Natural killer cell treated with Interleukin-12 subunit alpha and Interleukin-12 subunit beta and Interleukin-15 and Interleukin-18, amount 100 ng/mL, for 72 hours (primary cell): ENCODE measurements around the gene KRT79. TPM values are rescaled to one million over a fixed set of nuclear protein-coding genes. Genes with fewer than 3 reads are reported as not detected.
A peak's percentile ranks its signal among the peaks of the same experiment; 100 is the strongest.
"Not testable (repeated sequence)": the region's sequence is repeated elsewhere in the genome, so short reads cannot be mapped to it uniquely, and the experiment has no call there.

ENCODE experiments used
- ATAC-seq, 2 donors: fragments of 150-1000 bp; cut with Tn5 transposase in 1 of 2; sonication (Bioruptor Pico), chemical (Tn5 transposase) in 1 of 2; 2 replicates each; pipeline ENCODE4 v1.10.0; 2021
- DNase-seq: peaks from one replicate; pipeline ENCODE4 v3.0.0; 2022; ENCODE audit warnings: low spot score
- H3K27ac Mint-ChIP-seq, 2 donors: 1 replicate in 1 of 2; 2 replicates in 1 of 2; pipeline ENCODE4 v1.8.0; 2022; ENCODE audit warnings: mixed read lengths in 2 of 2, mild to moderate bottlenecking in 1 of 2, moderate library complexity in 1 of 2
- H3K27me3 Mint-ChIP-seq, 2 donors: 1 replicate in 1 of 2; 2 replicates in 1 of 2; pipeline ENCODE4 v1.8.0; 2022; ENCODE audit warnings: mixed read lengths in 2 of 2
- H3K36me3 Mint-ChIP-seq: one replicate; pipeline ENCODE4 v1.8.0; 2022; ENCODE audit warnings: mixed read lengths
- H3K4me1 Mint-ChIP-seq, 2 donors: 1 replicate in 1 of 2; 2 replicates in 1 of 2; pipeline ENCODE4 v1.8.0; 2022; ENCODE audit warnings: low read depth in 2 of 2, mixed read lengths in 2 of 2, mild to moderate bottlenecking in 1 of 2
- H3K4me3 Mint-ChIP-seq: one replicate; pipeline ENCODE4 v1.8.0; 2022; ENCODE audit warnings: mixed read lengths
- H3K9me3 Mint-ChIP-seq: 2 replicates; pipeline ENCODE4 v1.8.0; 2022; ENCODE audit warnings: mixed read lengths
- total RNA-seq, 2 donors: library from RNA; stranded (reverse); gene quantifications; one replicate each; pipeline ENCODE4 v1.2.3, GENCODE V29; 2022

KRT79 gene
- total RNA-seq, 2 donors from 2014 or later, result not detected

- Mint-ChIP-seq H3K9me3 (no peaks in the 10 kb centered on the region), H3K36me3 (no peaks in the 10 kb centered on the region), H3K4me1 (peaks cover 0 to 3% of the 10 kb centered on the region in 2 donors), H3K4me3 (no peak within 1 kb of the TSS), H3K27ac (no peak within 1 kb of the TSS), H3K27me3 (peaks cover 8 to 10% of the 10 kb centered on the region in 2 donors)
- DNase-seq (no peak), ATAC-seq (no peak)
Observed at GRCh38 chr12:52795694-52796428, 38.2 kb downstream of the KRT79 start, which contains the start of gene KRT3. Gene KRT3, minus strand, starts transcription at chr12:52796117. Its CDS starts 75 bp downstream, at chr12:52796042.

GRCh38 chr12:52795332-52795674 lies 38.8 kb downstream of the KRT79 start:
- ATAC-seq, H3K27ac Mint-ChIP-seq, H3K4me1 Mint-ChIP-seq, DNase-seq, H3K36me3 Mint-ChIP-seq, H3K9me3 Mint-ChIP-seq, H3K4me3 Mint-ChIP-seq: not testable (repeated sequence)
- peaks cover 13 to 15% of the 10 kb centered on the region in 2 donors for H3K27me3 Mint-ChIP-seq

GRCh38 chr12:52794479-52795331 lies 39.4 kb downstream of the KRT79 start:
- ATAC-seq (no peak), DNase-seq (no peak)
- Mint-ChIP-seq H3K27me3 (peaks cover 14 to 19% of the 10 kb centered on the region in 2 donors), H3K4me1 (peaks cover 0 to 11% of the 10 kb centered on the region in 2 donors), H3K4me3 (no peak overlapping the region), H3K27ac (no peak overlapping the region), H3K36me3 (no peaks in the 10 kb centered on the region), H3K9me3 (no peaks in the 10 kb centered on the region)

GRCh38 chr12:52792185-52793029 lies 41.7 kb downstream of the KRT79 start:
- Mint-ChIP-seq H3K36me3 (no peaks in the 10 kb centered on the region), H3K27me3 (peaks cover 34 to 36% of the 10 kb centered on the region in 2 donors), H3K9me3 (no peaks in the 10 kb centered on the region), H3K27ac (no peak overlapping the region), H3K4me1 (peaks cover 0 to 23% of the 10 kb centered on the region in 2 donors), H3K4me3 (no peak overlapping the region)
- DNase-seq (no peak), ATAC-seq (no peak)

GRCh38 chr12:52791271-52792184 lies 42.6 kb downstream of the KRT79 start:
- no peak overlapping the region for H3K27ac Mint-ChIP-seq
- H3K4me1 Mint-ChIP-seq, result peaks cover 0 to 23% of the 10 kb centered on the region in 2 donors

GRCh38 chr12:52790427-52791270 lies 43.5 kb downstream of the KRT79 start:
- H3K36me3 Mint-ChIP-seq, result no peaks in the 10 kb centered on the region
- DNase-seq (no peak), ATAC-seq (no peak)
- peaks cover 36 to 37% of the 10 kb centered on the region in 2 donors for H3K27me3 Mint-ChIP-seq
- H3K4me1 Mint-ChIP-seq, result peaks cover 0 to 23% of the 10 kb centered on the region in 2 donors
- no peak overlapping the region for H3K27ac Mint-ChIP-seq
- no peaks in the 10 kb centered on the region for H3K9me3 Mint-ChIP-seq
- H3K4me3 Mint-ChIP-seq, result no peak overlapping the region

More at GRCh38 chr12:52791271-52792184, 42.6 kb downstream of the KRT79 start:
- DNase-seq (no peak), ATAC-seq (no peak)
- no peaks in the 10 kb centered on the region for H3K9me3 Mint-ChIP-seq
- H3K36me3 Mint-ChIP-seq, result no peaks in the 10 kb centered on the region
- H3K27me3 Mint-ChIP-seq, result peaks cover 34 to 36% of the 10 kb centered on the region in 2 donors
- H3K4me3 Mint-ChIP-seq, result no peak overlapping the region

GRCh38 chr12:52789637-52790426 lies 44.3 kb downstream of the KRT79 start:
- peaks cover 0 to 23% of the 10 kb centered on the region in 2 donors for H3K4me1 Mint-ChIP-seq
- H3K9me3 Mint-ChIP-seq, result no peaks in the 10 kb centered on the region
- H3K4me3 Mint-ChIP-seq, result no peak overlapping the region
- H3K27me3 Mint-ChIP-seq, result peaks cover 42 to 45% of the 10 kb centered on the region in 2 donors
- DNase-seq (no peak), ATAC-seq (peak in 1 of 2 donors; percentile 35)
- no peak overlapping the region for H3K27ac Mint-ChIP-seq
- H3K36me3 Mint-ChIP-seq, result no peaks in the 10 kb centered on the region

- Mint-ChIP-seq H3K4me1 (peaks cover 0 to 23% of the 10 kb centered on the region in 2 donors), H3K9me3 (no peaks in the 10 kb centered on the region), H3K4me3 (no peak overlapping the region), H3K27me3 (peaks cover 40 to 51% of the 10 kb centered on the region in 2 donors), H3K27ac (no peak overlapping the region), H3K36me3 (no peaks in the 10 kb centered on the region)
- no peak for DNase-seq
- no peak for ATAC-seq
Observed at GRCh38 chr12:52788876-52789636, 45.1 kb downstream of the KRT79 start.

- ATAC-seq (no peak), DNase-seq (no peak)
- Mint-ChIP-seq H3K27ac (no peak overlapping the region), H3K27me3 (peaks cover 43 to 58% of the 10 kb centered on the region in 2 donors), H3K4me1 (peaks cover 3 to 23% of the 10 kb centered on the region in 2 donors), H3K4me3 (no peak overlapping the region), H3K36me3 (no peaks in the 10 kb centered on the region), H3K9me3 (no peaks in the 10 kb centered on the region)
Observed at GRCh38 chr12:52788192-52788875, 45.8 kb downstream of the KRT79 start.

- Mint-ChIP-seq H3K36me3 (no peaks in the 10 kb centered on the region), H3K4me3 (no peak overlapping the region), H3K4me1 (peaks cover 3 to 23% of the 10 kb centered on the region in 2 donors), H3K27ac (no peak overlapping the region), H3K9me3 (no peaks in the 10 kb centered on the region), H3K27me3 (peaks cover 42 to 60% of the 10 kb centered on the region in 2 donors)
- DNase-seq (no peak), ATAC-seq (no peak)
Observed at GRCh38 chr12:52787324-52788191, 46.6 kb downstream of the KRT79 start.
